ENCODE data around the gene NR4A1. TPM values are rescaled to one million over a fixed set of nuclear protein-coding genes. Genes with fewer than 3 reads are reported as not detected.

The NR4A1 gene
- total RNA-seq, 1 donor from 2014 or later = 24.2 TPM

DNA sequence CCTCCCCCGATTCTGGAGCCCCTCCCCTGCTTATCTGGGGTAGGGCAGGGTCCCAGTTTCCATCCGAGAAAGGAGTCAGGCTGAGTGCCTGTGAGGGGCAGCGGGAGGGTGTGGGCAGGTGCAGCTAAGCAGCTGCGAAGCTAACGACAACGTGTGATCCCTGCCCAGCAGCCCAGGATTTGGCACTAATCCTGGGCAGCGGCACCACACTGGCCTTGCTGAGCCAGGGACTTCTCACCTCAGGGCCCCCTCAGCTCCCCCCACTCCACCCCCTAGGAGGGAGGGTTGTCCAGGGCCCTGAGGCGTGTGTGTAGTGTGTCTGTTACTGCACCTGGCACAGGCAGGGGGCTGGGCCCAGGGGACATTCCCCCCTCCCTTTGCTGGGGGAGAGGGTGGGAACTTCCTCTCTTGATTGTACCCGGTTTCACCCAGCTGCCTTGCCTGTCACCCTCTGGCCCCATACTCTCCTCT, 30.1 kb downstream of the NR4A1 start:
- intact Hi-C loops (cut with micrococcal nuclease) = loop anchor here (1.0 kb wide), 1 partner anchor 12 kb away; the partner anchor contains the start of gene ATG101
- TF ChIP-seq, protein P1, sequence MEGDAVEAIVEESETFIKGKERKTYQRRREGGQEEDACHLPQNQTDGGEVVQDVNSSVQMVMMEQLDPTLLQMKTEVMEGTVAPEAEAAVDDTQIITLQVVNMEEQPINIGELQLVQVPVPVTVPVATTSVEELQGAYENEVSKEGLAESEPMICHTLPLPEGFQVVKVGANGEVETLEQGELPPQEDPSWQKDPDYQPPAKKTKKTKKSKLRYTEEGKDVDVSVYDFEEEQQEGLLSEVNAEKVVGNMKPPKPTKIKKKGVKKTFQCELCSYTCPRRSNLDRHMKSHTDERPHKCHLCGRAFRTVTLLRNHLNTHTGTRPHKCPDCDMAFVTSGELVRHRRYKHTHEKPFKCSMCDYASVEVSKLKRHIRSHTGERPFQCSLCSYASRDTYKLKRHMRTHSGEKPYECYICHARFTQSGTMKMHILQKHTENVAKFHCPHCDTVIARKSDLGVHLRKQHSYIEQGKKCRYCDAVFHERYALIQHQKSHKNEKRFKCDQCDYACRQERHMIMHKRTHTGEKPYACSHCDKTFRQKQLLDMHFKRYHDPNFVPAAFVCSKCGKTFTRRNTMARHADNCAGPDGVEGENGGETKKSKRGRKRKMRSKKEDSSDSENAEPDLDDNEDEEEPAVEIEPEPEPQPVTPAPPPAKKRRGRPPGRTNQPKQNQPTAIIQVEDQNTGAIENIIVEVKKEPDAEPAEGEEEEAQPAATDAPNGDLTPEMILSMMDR (IDR thresholded peaks at IDR 0.05) = no peak
- DNase-seq (peak; percentile 66), ATAC-seq (ENCODE audit: low read depth) (peak; percentile 95)
- Mint-ChIP-seq H3K9me3 (no peaks in the 10 kb centered on the region), H3K27me3 (no peaks in the 10 kb centered on the region), H3K4me1 (peaks cover 39% of the 10 kb centered on the region), H3K27ac (peak overlapping the region; percentile 70), H3K36me3 (ENCODE audit: low read depth) (peaks cover 23% of the 10 kb centered on the region), H3K4me3 (peak overlapping the region; percentile 30)
- ChIA-PET CTCF (interaction anchor here (1.1 to 12.3 kb wide), 11 partner anchors 9 to 88 kb away, joined by 4 to 342 read pairs (median 8); partner anchors contain the start of genes ATG101 and NR4A1), POLR2A (interaction anchor here (1.0 to 4.0 kb wide), 11 partner anchors 12 to 74 kb away, joined by 3 to 24 read pairs (median 5); partner anchors contain the start of genes ATG101, NR4A1 and TAMALIN)

DNA sequence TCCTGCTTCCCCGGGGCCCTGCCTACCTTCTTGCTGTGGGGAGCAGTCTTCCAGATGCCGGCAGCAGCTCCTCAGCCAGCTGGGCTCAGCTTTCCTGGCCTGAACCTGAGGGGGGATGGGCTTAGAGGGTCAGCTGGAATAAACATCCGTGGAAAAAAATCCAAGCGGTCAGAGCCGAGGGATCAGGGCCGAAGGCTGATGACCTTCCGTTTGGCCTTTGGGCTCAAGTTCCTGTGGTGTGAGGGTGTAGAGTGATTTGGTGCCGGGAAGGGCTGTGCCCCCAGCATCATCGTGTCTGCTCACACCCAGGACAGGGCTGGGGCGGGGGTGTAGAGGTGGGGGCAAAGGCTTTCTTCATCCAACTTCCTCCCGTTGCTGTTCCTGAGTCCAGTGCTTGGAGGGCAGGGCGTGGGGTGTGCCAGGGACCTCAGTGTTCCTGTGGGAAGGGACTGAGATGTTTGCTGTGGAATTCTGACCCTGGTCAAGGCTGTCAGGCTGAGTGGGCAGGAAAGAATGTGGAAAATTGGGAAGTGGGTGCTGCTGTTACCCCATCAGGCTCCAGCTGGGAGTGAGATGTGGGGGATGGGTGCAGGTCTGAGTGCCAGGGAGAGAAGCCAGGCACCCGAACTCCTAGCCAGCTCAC, 30.9 kb downstream of the NR4A1 start:
- CTCF ChIA-PET = interaction anchor here (0.8 to 12.3 kb wide), 16 partner anchors 10 to 111 kb away, joined by 3 to 342 read pairs (median 6); partner anchors contain the start of genes ATG101 and NR4A1
- intact Hi-C loops (cut with micrococcal nuclease) = no loop called here

DNA sequence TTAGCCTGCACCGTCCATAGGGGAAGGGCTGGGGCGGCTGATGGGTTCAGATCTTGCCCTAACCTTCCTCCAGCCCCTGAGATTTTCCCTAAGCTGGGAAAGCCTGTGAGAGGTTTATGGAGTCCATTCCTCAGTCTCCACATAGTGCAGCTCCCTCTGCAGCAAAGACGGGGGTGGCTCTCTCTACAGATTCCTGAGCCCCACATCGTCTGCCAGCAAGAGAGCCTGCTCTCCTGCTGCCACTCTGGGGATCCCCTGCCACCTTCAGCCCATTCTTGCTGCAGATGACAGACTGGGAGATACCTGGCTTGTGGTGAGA, 31.4 kb downstream of the NR4A1 start:
- TF ChIP-seq, protein P1 (IDR thresholded peaks at IDR 0.05) = no peak
- H3K9me3 Mint-ChIP-seq = no peaks in the 10 kb centered on the region
- no peak overlapping the region for H3K27ac Mint-ChIP-seq
- ATAC-seq (ENCODE audit: low read depth) (no peak), DNase-seq (no peak)
- H3K27me3 Mint-ChIP-seq = peaks cover 4% of the 10 kb centered on the region
- POLR2A ChIA-PET = interaction anchor here (1.0 to 4.0 kb wide), 6 partner anchors 13 to 57 kb away, joined by 3 to 24 read pairs (median 11); partner anchors contain the start of genes ATG101 and NR4A1
- CTCF ChIA-PET = interaction anchor here (0.8 to 12.3 kb wide), 18 partner anchors 11 to 111 kb away, joined by 3 to 342 read pairs (median 5); partner anchors contain the start of gene ATG101
- intact Hi-C loops (cut with micrococcal nuclease) = no loop called here
- peaks cover 39% of the 10 kb centered on the region for H3K4me1 Mint-ChIP-seq
- H3K4me3 Mint-ChIP-seq = no peak overlapping the region
- peaks cover 11% of the 10 kb centered on the region for H3K36me3 Mint-ChIP-seq (ENCODE audit: low read depth)

More for the DNA sequence above, 30.9 kb downstream of the NR4A1 start:
- Mint-ChIP-seq H3K9me3 (no peaks in the 10 kb centered on the region), H3K36me3 (ENCODE audit: low read depth) (peaks cover 16% of the 10 kb centered on the region), H3K27ac (peak overlapping the region; percentile 50), H3K27me3 (peaks cover 4% of the 10 kb centered on the region), H3K4me1 (peaks cover 39% of the 10 kb centered on the region), H3K4me3 (peak overlapping the region; percentile 30)
- no peak for DNase-seq
- POLR2A ChIA-PET = interaction anchor here (1.0 to 4.0 kb wide), 10 partner anchors 13 to 75 kb away, joined by 3 to 24 read pairs (median 6); partner anchors contain the start of genes ATG101, NR4A1 and TAMALIN
- ATAC-seq (ENCODE audit: low read depth) = no peak
- TF ChIP-seq, protein P1 (IDR thresholded peaks at IDR 0.05) = no peak

DNA sequence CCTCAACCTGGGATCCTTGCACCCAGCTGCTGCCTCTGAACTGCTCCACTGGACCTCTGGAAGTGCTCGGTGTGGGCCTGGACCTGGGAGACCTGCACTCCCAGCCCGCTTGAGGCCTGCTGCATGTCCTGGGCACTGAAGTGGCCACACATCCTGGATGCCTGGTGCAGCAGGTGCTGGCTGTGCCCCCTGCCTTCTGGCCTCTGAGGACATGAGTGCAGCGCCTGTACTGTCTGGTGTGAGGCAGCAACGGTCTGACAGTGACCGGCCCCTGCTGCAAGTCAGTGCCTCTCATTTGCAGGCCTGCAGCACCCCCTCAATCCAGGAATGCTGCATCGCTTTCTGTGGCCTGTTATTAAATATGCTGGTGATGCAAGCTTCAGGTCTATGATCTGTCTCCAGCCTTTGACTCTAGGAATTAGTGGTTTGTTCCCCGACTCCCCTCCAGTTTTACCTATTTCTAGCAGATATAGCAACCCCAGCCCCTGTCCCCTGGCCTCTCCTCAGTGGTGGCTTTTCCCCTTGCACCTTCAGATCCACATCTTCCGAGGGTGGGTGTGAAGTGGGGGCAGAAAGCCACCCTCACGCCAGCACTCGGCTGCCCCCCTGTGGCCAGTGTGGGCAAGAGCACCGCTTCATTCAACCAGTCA, 31.9 kb downstream of the NR4A1 start:
- Mint-ChIP-seq H3K9me3 (no peaks in the 10 kb centered on the region), H3K4me1 (peaks cover 42% of the 10 kb centered on the region), H3K27me3 (peaks cover 8% of the 10 kb centered on the region), H3K27ac (peak overlapping the region; percentile 48), H3K4me3 (peak overlapping the region; percentile 42), H3K36me3 (ENCODE audit: low read depth) (peaks cover 6% of the 10 kb centered on the region)
- intact Hi-C loops (cut with micrococcal nuclease) = loop anchor here (1.0 kb wide), 5 partner anchors 32 to 90 kb away; partner anchors contain the start of gene NR4A1
- CTCF ChIA-PET = interaction anchor here (0.6 to 12.3 kb wide), 17 partner anchors 11 to 112 kb away, joined by 3 to 342 read pairs (median 5); partner anchors contain the start of gene ATG101
- TF ChIP-seq, protein P1 (IDR thresholded peaks at IDR 0.05) = peak; percentile 98
- ATAC-seq (ENCODE audit: low read depth) = peak; percentile 63
- DNase-seq = peak; percentile 70
- POLR2A ChIA-PET = interaction anchor here (1.0 to 4.0 kb wide), 5 partner anchors 14 to 57 kb away, joined by 3 to 24 read pairs (median 18); partner anchors contain the start of genes ATG101 and NR4A1
